ENCODE measurements around the gene ZNF185. TPM values are rescaled to one million over a fixed set of nuclear protein-coding genes. Genes with fewer than 3 reads are reported as not detected.

Gene ZNF185
- total RNA-seq, 6 experiments from 2014 or later = 0.61 to 1.7 (median 0.83) TPM

- Histone ChIP-seq H3K9me3 (no peaks in the 10 kb centered on the region), H3K36me3 (no peaks in the 10 kb centered on the region), H3K27me3 (no peaks in the 10 kb centered on the region), H3K4me3 (no peak overlapping the region), H3K27ac (no peak overlapping the region), H3K4me1 (no peaks in the 10 kb centered on the region)
- TF ChIP-seq POLR2A (IDR thresholded peaks at IDR 0.05) (no peak), CTCF (IDR thresholded peaks at IDR 0.05) (no peak)
- DNase-seq = peak in 1 of 3 donors; percentile 35
- intact Hi-C loops (cut with DNase I) = no loop called here
- WGBS (ENCODE audit: insufficient coverage, low coverage, low lambda C conversion rate, missing lambda C conversion rate) = 68% methylated on average over 4 of the region's 18 CpGs
- ATAC-seq = no peak
Observed at GRCh38 chrX:152927858-152928760, 30.2 kb downstream of the ZNF185 start.

GRCh38 chrX:152928761-152929400, 31.0 kb downstream of the ZNF185 start:
- ATAC-seq (no peak), DNase-seq (peak in 1 of 3 donors; percentile 37)
- TF ChIP-seq CTCF (IDR thresholded peaks at IDR 0.05) = no peak
- TF ChIP-seq POLR2A (IDR thresholded peaks at IDR 0.05) = no peak
- intact Hi-C loops (cut with DNase I) = no loop called here
- Histone ChIP-seq H3K27me3 (no peaks in the 10 kb centered on the region), H3K4me1 (no peaks in the 10 kb centered on the region), H3K4me3 (no peak overlapping the region), H3K9me3 (no peaks in the 10 kb centered on the region), H3K36me3 (no peaks in the 10 kb centered on the region), H3K27ac (no peak overlapping the region)
- WGBS (ENCODE audit: insufficient coverage, low coverage, low lambda C conversion rate, missing lambda C conversion rate) = 79% methylated on average over 3 of the region's 10 CpGs

- Histone ChIP-seq H3K9me3 (no peaks in the 10 kb centered on the region), H3K27me3 (no peaks in the 10 kb centered on the region), H3K4me3 (no peak overlapping the region), H3K4me1 (no peaks in the 10 kb centered on the region), H3K27ac (no peak overlapping the region), H3K36me3 (no peaks in the 10 kb centered on the region)
- intact Hi-C loops (cut with DNase I) = no loop called here
- TF ChIP-seq CTCF (IDR thresholded peaks at IDR 0.05) (no peak), POLR2A (IDR thresholded peaks at IDR 0.05) (no peak)
- ATAC-seq = no peak
- DNase-seq = no peak
- WGBS (ENCODE audit: insufficient coverage, low coverage, low lambda C conversion rate, missing lambda C conversion rate) = 37% methylated on average over 4 of the region's 4 CpGs
Observed at GRCh38 chrX:152929898-152930297, 32.0 kb downstream of the ZNF185 start.

GRCh38 chrX:152930516-152930915, 32.6 kb downstream of the ZNF185 start:
- intact Hi-C loops (cut with DNase I) = no loop called here
- no peak overlapping the region for H3K27ac ChIP-seq

More at GRCh38 chrX:152930516-152930915, 32.6 kb downstream of the ZNF185 start:
- peak in 2 of 3 donors; percentile 0 to 15 for DNase-seq
- Histone ChIP-seq H3K4me3 (no peak overlapping the region), H3K4me1 (no peaks in the 10 kb centered on the region), H3K9me3 (no peaks in the 10 kb centered on the region), H3K36me3 (no peaks in the 10 kb centered on the region), H3K27me3 (no peaks in the 10 kb centered on the region)
- ATAC-seq = no peak
- WGBS (ENCODE audit: insufficient coverage, low coverage, low lambda C conversion rate, missing lambda C conversion rate) = 74% methylated on average over 2 of the region's 4 CpGs
- TF ChIP-seq CTCF (IDR thresholded peaks at IDR 0.05) = no peak
- TF ChIP-seq POLR2A (IDR thresholded peaks at IDR 0.05) = no peak
